Astrocyte (in vitro differentiated cells and primary cell): ENCODE data around the gene METTL21A.

Experiments used
- CTCF ChIP-seq: IDR thresholded peaks from 2 replicates; pipeline ENCODE4 v1.5.1; 2011; ENCODE audit warnings: low read depth, mild to moderate bottlenecking, inconsistent platforms, low read length, moderate library complexity; ENCODE audit not compliant: insufficient read depth
- EZH2 ChIP-seq: IDR thresholded peaks from 2 replicates; pipeline ENCODE4 v1.6.1; 2012; ENCODE audit warnings: mild to moderate bottlenecking, low read length, inconsistent platforms; ENCODE audit not compliant: insufficient read depth

- TF ChIP-seq CTCF (no peak), EZH2 (no peak)
These were observed 9.0 kb downstream of the METTL21A start for GRCh38 chr2:207616185-207616584.
